ENCODE results near the gene TMEM234. TPM values are rescaled to one million over a fixed set of nuclear protein-coding genes. Genes with fewer than 3 reads are reported as not detected.

Gene TMEM234
- total and polyA plus RNA-seq, 2 of the 13 experiments (the other 11 are each of a cell fraction or from before 2014, with no cell fraction given): 6.1 to 9.0 TPM

DNA sequence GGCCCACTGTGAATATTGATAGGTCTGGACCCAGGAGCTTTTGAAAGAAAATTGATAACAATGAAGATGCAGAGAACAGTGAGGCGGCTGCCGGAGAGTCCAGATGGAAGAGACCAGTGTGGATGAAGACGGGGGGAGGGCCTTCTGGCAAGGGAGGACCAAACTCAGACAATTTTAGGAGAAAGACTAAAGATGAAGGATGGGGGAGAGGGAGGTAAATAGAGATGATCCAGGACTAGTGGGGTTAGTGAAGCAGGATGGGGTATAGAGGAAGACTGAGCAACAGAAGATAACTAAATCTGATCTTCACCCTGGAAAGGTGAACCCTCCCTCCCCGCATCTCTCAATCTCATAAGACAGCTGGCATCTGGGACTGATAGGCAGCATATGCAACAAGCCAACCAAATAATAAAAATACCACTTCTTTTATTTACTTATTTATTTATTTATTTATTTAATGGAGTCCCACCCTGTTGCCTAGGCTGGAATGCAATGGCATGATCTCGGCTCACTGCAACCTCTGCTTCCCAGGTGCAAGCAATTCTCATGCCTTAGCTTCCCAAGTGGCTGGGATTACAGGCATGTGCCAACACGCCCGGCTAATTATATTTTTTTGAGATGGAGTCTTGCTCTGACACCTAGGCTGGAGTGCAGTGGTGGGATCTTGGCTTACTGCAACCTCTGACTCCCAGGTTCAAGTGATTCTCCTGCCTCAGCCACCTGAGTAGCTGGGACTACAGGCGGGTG lies 10.6 kb upstream of the TMEM234 start (continued):
- TF ChIP-seq, protein P1, sequence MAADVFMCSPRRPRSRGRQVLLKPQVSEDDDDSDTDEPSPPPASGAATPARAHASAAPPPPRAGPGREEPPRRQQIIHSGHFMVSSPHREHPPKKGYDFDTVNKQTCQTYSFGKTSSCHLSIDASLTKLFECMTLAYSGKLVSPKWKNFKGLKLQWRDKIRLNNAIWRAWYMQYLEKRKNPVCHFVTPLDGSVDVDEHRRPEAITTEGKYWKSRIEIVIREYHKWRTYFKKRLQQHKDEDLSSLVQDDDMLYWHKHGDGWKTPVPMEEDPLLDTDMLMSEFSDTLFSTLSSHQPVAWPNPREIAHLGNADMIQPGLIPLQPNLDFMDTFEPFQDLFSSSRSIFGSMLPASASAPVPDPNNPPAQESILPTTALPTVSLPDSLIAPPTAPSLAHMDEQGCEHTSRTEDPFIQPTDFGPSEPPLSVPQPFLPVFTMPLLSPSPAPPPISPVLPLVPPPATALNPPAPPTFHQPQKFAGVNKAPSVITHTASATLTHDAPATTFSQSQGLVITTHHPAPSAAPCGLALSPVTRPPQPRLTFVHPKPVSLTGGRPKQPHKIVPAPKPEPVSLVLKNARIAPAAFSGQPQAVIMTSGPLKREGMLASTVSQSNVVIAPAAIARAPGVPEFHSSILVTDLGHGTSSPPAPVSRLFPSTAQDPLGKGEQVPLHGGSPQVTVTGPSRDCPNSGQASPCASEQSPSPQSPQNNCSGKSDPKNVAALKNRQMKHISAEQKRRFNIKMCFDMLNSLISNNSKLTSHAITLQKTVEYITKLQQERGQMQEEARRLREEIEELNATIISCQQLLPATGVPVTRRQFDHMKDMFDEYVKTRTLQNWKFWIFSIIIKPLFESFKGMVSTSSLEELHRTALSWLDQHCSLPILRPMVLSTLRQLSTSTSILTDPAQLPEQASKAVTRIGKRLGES (CRISPR knock-in tag; IDR thresholded peaks at IDR 0.05; ENCODE audit: borderline replicate concordance): no peak
- TF ChIP-seq POLR2G (IDR thresholded peaks at IDR 0.05; ENCODE audit: low read depth, low read length) (no peak), KDM6A (CRISPR knock-in tag; IDR thresholded peaks at IDR 0.05; ENCODE audit: low read depth) (no peak)
- TF ChIP-seq, protein P2, sequence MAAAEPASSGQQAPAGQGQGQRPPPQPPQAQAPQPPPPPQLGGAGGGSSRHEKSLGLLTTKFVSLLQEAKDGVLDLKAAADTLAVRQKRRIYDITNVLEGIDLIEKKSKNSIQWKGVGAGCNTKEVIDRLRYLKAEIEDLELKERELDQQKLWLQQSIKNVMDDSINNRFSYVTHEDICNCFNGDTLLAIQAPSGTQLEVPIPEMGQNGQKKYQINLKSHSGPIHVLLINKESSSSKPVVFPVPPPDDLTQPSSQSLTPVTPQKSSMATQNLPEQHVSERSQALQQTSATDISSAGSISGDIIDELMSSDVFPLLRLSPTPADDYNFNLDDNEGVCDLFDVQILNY (CRISPR knock-in tag; conservative IDR thresholded peaks at IDR 0.05): no peak
- TF ChIP-seq, protein P3, sequence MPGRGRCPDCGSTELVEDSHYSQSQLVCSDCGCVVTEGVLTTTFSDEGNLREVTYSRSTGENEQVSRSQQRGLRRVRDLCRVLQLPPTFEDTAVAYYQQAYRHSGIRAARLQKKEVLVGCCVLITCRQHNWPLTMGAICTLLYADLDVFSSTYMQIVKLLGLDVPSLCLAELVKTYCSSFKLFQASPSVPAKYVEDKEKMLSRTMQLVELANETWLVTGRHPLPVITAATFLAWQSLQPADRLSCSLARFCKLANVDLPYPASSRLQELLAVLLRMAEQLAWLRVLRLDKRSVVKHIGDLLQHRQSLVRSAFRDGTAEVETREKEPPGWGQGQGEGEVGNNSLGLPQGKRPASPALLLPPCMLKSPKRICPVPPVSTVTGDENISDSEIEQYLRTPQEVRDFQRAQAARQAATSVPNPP (CRISPR knock-in tag; IDR thresholded peaks at IDR 0.05): no peak

DNA sequence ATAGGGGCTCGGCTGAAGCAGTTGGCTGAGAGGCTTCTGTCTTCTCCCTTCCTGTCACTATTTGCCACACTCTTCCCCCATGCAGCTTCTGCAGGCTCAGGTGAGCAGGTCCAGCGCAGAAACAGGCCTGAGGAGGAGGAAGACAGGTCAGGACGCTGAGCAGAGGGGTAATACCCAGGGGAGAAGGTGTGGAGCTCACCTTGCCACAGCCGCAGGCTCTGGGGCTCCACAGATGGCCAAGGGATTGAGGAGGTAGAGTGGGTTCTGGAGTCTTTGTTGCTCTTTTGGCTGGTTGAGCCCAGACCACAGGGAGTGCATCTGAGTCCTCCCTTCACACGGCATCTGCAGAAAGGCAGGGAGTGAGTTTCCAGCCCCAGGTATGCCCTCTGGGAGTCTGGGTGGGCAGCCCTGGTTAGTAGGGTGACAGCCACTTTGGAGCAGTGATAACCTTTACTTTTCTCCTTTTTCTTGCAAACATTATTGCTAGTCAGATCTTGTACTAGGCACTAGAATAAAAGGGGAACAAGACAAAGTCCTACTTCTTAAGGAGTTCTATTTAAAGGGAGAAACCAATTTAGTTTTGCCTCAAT lies 9.8 kb upstream of the TMEM234 start:
- FAIRE-seq (no peak), DNase-seq (ENCODE audit: low spot score) (no peak), ATAC-seq (no peak)
- no peak overlapping the region for H2AFZ ChIP-seq (ENCODE audit: low read length)
- ChIA-PET CTCF (ENCODE audit: low intra/inter-chr PET ratio, low total read pairs) (no interaction called here), POLR2A (interaction anchor here (0.6 to 2.6 kb wide), 3 partner anchors 10 to 159 kb away, joined by 3 to 8 read pairs (median 4); partner anchors contain the start of genes LCK and TMEM39B)
- H3K9me3 ChIP-seq (ENCODE audit: low read length): no peaks in the 10 kb centered on the region
- H3K36me3 ChIP-seq (replicated peaks in 1 of 2; ENCODE audit: control insufficient read depth in 1 of 2, insufficient read depth in 2 of 2, low read length in 2 of 2): peaks cover 18 to 34% of the 10 kb centered on the region in 2 experiments
- H3K27me3 ChIP-seq (ENCODE audit: control insufficient read depth in 1 of 2, insufficient read depth in 2 of 2, low read length in 2 of 2): no peaks in the 10 kb centered on the region
- H4K20me1 ChIP-seq (ENCODE audit: insufficient read depth, low read length): no peaks in the 10 kb centered on the region
- H3K4me1 ChIP-seq (ENCODE audit: insufficient read depth, low read length): peaks cover 14% of the 10 kb centered on the region
- in situ Hi-C loops (cut with HindIII; ENCODE audit: extremely low pct_ligation_motif_present, low pct_unique_long_range_greater_than_20kb) (no loop called here), intact Hi-C loops (cut with micrococcal nuclease; ENCODE audit: unreplicated experiment) (no loop called here)
- no peak overlapping the region for H3K4me2 ChIP-seq (ENCODE audit: low read depth, low read length)
- no peak overlapping the region for H3K9ac ChIP-seq (ENCODE audit: insufficient read depth, low read depth, low read length)
- no TSS peak for BruUV-seq (replicated peaks)
- H3K4me3 ChIP-seq (replicated peaks in 1 of 3; ENCODE audit: insufficient read depth in 1 of 3, low read depth in 2 of 3, low read length in 3 of 3): no peak overlapping the region
- TF ChIP-seq POLR2A (IDR thresholded peaks at IDR 0.05; ENCODE audit: insufficient read depth in 1 of 2, low read depth in 2 of 2, low read length in 2 of 2) (peak in 1 of 2 experiments; percentile 40; a peak in 1 of 4 replicates), EEA1 (CRISPR knock-in tag; IDR thresholded peaks at IDR 0.05; ENCODE audit: borderline replicate concordance) (no peak), KAT8 (CRISPR knock-in tag; IDR thresholded peaks at IDR 0.05) (no peak), ZC3H13 (CRISPR knock-in tag; IDR thresholded peaks at IDR 0.05) (0 out of 2 replicates have a peak, but pooled peaks have one; percentile 35), CBX2 (IDR thresholded peaks at IDR 0.05; ENCODE audit: low read depth, low read length) (no peak), CBX2 (CRISPR knock-in tag; IDR thresholded peaks at IDR 0.05; ENCODE audit: low read depth) (no peak)
- TF ChIP-seq, protein P4, sequence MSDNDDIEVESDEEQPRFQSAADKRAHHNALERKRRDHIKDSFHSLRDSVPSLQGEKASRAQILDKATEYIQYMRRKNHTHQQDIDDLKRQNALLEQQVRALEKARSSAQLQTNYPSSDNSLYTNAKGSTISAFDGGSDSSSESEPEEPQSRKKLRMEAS (IDR thresholded peaks at IDR 0.05): no peak
- 98% methylated on average over 4 of the region's 5 CpGs for WGBS (ENCODE audit: low lambda C conversion rate)
- no peaks in the 10 kb centered on the region for H3K79me2 ChIP-seq (ENCODE audit: insufficient read depth, low read length)
- no peak overlapping the region for H3K27ac ChIP-seq (ENCODE audit: extremely low read length, insufficient read depth, low read length)
